ENCODE measurements around the gene CAPN9.

Gene CAPN9

GRCh38 chr1:230706020-230706699, 41.0 kb upstream of the CAPN9 start:
- POLR2A ChIA-PET = interaction anchor here (0.5 kb wide), 1 partner anchor 23 kb away, joined by 4 read pairs; no protein-coding TSS in a partner anchor
- H3K4me3 ChIP-seq (ENCODE audit: low read depth, low read length) = no peak overlapping the region
- DNase-seq (ENCODE audit: low read depth, low spot score) = no peak
- CTCF ChIA-PET = no interaction called here
- TF ChIP-seq CTCF (IDR thresholded peaks at IDR 0.05; ENCODE audit: insufficient read depth, low read length, missing control alignments) = no peak

- no peak for DNase-seq (ENCODE audit: low read depth, low spot score)
- ChIA-PET POLR2A (no interaction called here), CTCF (no interaction called here)
- TF ChIP-seq CTCF (IDR thresholded peaks at IDR 0.05; ENCODE audit: insufficient read depth, low read length, missing control alignments) = no peak
- no peak overlapping the region for H3K4me3 ChIP-seq (ENCODE audit: low read depth, low read length)
Measured at GRCh38 chr1:230706887-230707731, 40.1 kb upstream of the CAPN9 start.

GRCh38 chr1:230707732-230708630, 39.2 kb upstream of the CAPN9 start:
- ChIA-PET CTCF (no interaction called here), POLR2A (no interaction called here)
- no peak for DNase-seq (ENCODE audit: low read depth, low spot score)
- no peak overlapping the region for H3K4me3 ChIP-seq (ENCODE audit: low read depth, low read length)
- TF ChIP-seq CTCF (IDR thresholded peaks at IDR 0.05; ENCODE audit: insufficient read depth, low read length, missing control alignments) = no peak

- TF ChIP-seq CTCF (IDR thresholded peaks at IDR 0.05; ENCODE audit: insufficient read depth, low read length, missing control alignments) = no peak
- POLR2A ChIA-PET = no interaction called here
- no peak for DNase-seq (ENCODE audit: low read depth, low spot score)
- CTCF ChIA-PET = no interaction called here
- H3K4me3 ChIP-seq (ENCODE audit: low read depth, low read length) = no peak overlapping the region
Measured at GRCh38 chr1:230708631-230709580, 38.3 kb upstream of the CAPN9 start.

GRCh38 chr1:230709619-230710542, 37.3 kb upstream of the CAPN9 start:
- CTCF ChIA-PET = no interaction called here
- no peak overlapping the region for H3K4me3 ChIP-seq (ENCODE audit: low read depth, low read length)
- no peak for DNase-seq (ENCODE audit: low read depth, low spot score)
- POLR2A ChIA-PET = interaction anchor here (0.6 kb wide), 1 partner anchor 656 kb away, joined by 3 read pairs; no protein-coding TSS in a partner anchor
- TF ChIP-seq CTCF (IDR thresholded peaks at IDR 0.05; ENCODE audit: insufficient read depth, low read length, missing control alignments) = no peak

Measured in AG04449 (cell line).